ENCODE results near the gene CGB8.

GRCh38 chr19:49067554-49067953, 18.6 kb upstream of the CGB8 start:
- TF ChIP-seq CTCF (IDR thresholded peaks at IDR 0.05) (no peak), POLR2A (IDR thresholded peaks at IDR 0.05) (no peak), POLR2AphosphoS5 (IDR thresholded peaks at IDR 0.05) (no peak)

All from breast epithelium (tissue), 3 donors.